HepG2 (cell line): ENCODE measurements around the gene PARD3. TPM values are rescaled to one million over a fixed set of nuclear protein-coding genes. Genes with fewer than 3 reads are reported as not detected.

Experiments used
- ATAC-seq: fragments of 200-7000 bp; cut with Tn5 transposase; 3 replicates; pipeline ENCODE4 v1.9.1; 2020; ENCODE audit warnings: mild to moderate bottlenecking, moderate library complexity
- BruUV-seq: library from RNA; stranded (reverse); fragments of 400-500 nt; replicated peaks from 2 replicates; lab custom pipeline; 2021; lab: Mats Ljungman, UMichigan
- CTCF ChIA-PET: fragments of 300-600 bp; formaldehyde crosslinking; extraction: SDS; loops from one replicate; lab custom pipeline; 2021; ENCODE audit warnings: low total read pairs, inconsistent platforms, low intra/inter-chr PET ratio; lab: Yijun Ruan, JAX
- POLR2A ChIA-PET: fragments of 350-600 bp; sonication (Branson Sonifier 250); formaldehyde crosslinking; loops from one replicate; lab custom pipeline; 2020; ENCODE audit warnings: antibody characterized with exemption, inconsistent platforms; lab: Yijun Ruan, JAX
- DNase-seq: peaks from one replicate; pipeline ENCODE4 v3.0.0-alpha.2; 2015; ENCODE audit warnings: low spot score
- FAIRE-seq: peaks from 3 replicates; lab custom pipeline; 2011; peaks lifted over from hg19 to GRCh38; lab: Jason Lieb, UNC
- H2AFZ ChIP-seq: one replicate; pipeline ENCODE4 v1.6.1; 2011; ENCODE audit warnings: low read length, inconsistent platforms
- H3K27ac ChIP-seq: fragments of 300-600 bp; 3 replicates; pipeline ENCODE4 v1.8.0; 2011; ENCODE audit warnings: mixed run types, mild to moderate bottlenecking, mixed read lengths, low read length, inconsistent platforms; ENCODE audit not compliant: insufficient read depth; ENCODE audit errors: extremely low read length
- H3K27me3 ChIP-seq, 2 experiments: fragments of 200-600 bp in 1 of 2; 2 replicates in 1 of 2; 3 replicates in 1 of 2; pipeline versions ENCODE4 v1.6.0 to v1.8.0; 2011; ENCODE audit warnings: low read length in 2 of 2, mild to moderate bottlenecking in 2 of 2, moderate library complexity in 2 of 2, inconsistent platforms in 1 of 2; ENCODE audit not compliant: insufficient read depth in 2 of 2, control insufficient read depth in 1 of 2
- H3K36me3 ChIP-seq, 2 experiments: fragments of 200-600 bp in 1 of 2; replicated peaks in 1 of 2; 2 replicates in 1 of 2; 3 replicates in 1 of 2; pipeline versions ENCODE4 v1.5.1 to v1.8.0; 2011; ENCODE audit warnings: low read length in 2 of 2, inconsistent platforms in 1 of 2; ENCODE audit not compliant: insufficient read depth in 2 of 2, control insufficient read depth in 1 of 2
- H3K4me1 ChIP-seq: 2 replicates; pipeline ENCODE4 v1.5.1; 2012; ENCODE audit warnings: low read length, inconsistent platforms; ENCODE audit not compliant: insufficient read depth
- H3K4me2 ChIP-seq: 2 replicates; pipeline ENCODE4 v1.6.0; 2011; ENCODE audit warnings: low read depth, low read length, inconsistent platforms
- H3K4me3 ChIP-seq, 3 experiments: fragments of 200-600 bp in 1 of 3; sonication (generic), shearing (Covaris generic) in 1 of 3; replicated peaks in 1 of 3; 2 replicates each; pipeline ENCODE4 v1.5.1; 2011 to 2016; ENCODE audit warnings: low read length in 3 of 3, inconsistent platforms in 2 of 3, low read depth in 2 of 3, mild to moderate bottlenecking in 2 of 3, control low read depth in 1 of 3, mixed read lengths in 1 of 3; ENCODE audit not compliant: insufficient read depth in 1 of 3
- H3K79me2 ChIP-seq: one replicate; pipeline ENCODE4 v1.6.1; 2011; ENCODE audit warnings: low read length, inconsistent platforms; ENCODE audit not compliant: insufficient read depth
- H3K9ac ChIP-seq: 2 replicates; pipeline ENCODE4 v1.6.0; 2011; ENCODE audit warnings: mild to moderate bottlenecking, low read depth, low read length, inconsistent platforms; ENCODE audit not compliant: insufficient read depth
- H3K9me3 ChIP-seq: 2 replicates; pipeline ENCODE4 v1.5.1; 2012; ENCODE audit warnings: mild to moderate bottlenecking, low read length
- H4K20me1 ChIP-seq: 2 replicates; pipeline ENCODE4 v1.6.0; 2011; ENCODE audit warnings: inconsistent platforms, mild to moderate bottlenecking, low read length, moderate library complexity; ENCODE audit not compliant: insufficient read depth
- KDM3A ChIP-seq: IDR thresholded peaks from 2 replicates; pipeline ENCODE4 v1.6.1; 2018; ENCODE audit warnings: low read depth, missing compliant biosample characterization
- NFKB2 ChIP-seq: sonication (generic); formaldehyde crosslinking; IDR thresholded peaks from 2 replicates; pipeline ENCODE4 v1.4.0; 2020; ENCODE audit warnings: missing genetic modification reagents, borderline replicate concordance
- ZBTB38 ChIP-seq: sonication (generic); formaldehyde crosslinking; IDR thresholded peaks from 2 replicates; pipeline ENCODE4 v1.5.1; 2020; ENCODE audit warnings: mild to moderate bottlenecking, missing genetic modification reagents
- ZBTB42 ChIP-seq: sonication (generic); formaldehyde crosslinking; IDR thresholded peaks from 2 replicates; pipeline ENCODE4 v1.5.0; 2020; ENCODE audit warnings: mild to moderate bottlenecking, missing genetic modification reagents
- ZEB1 ChIP-seq: IDR thresholded peaks from 2 replicates; pipeline ENCODE4 v1.6.1; 2012; ENCODE audit warnings: mild to moderate bottlenecking, low read depth, inconsistent platforms; ENCODE audit not compliant: insufficient replicate concordance
- ZNF136 ChIP-seq: sonication (generic); formaldehyde crosslinking; IDR thresholded peaks from 2 replicates; pipeline ENCODE4 v1.8.1; 2022; ENCODE audit warnings: low read depth, mild to moderate bottlenecking, moderate library complexity, missing genetic modification reagents
- ZNF446 ChIP-seq: sonication (generic); formaldehyde crosslinking; IDR thresholded peaks from 2 replicates; pipeline ENCODE4 v1.5.0; 2020; ENCODE audit warnings: mild to moderate bottlenecking, missing genetic modification reagents
- WGBS: methylation state at CpG from one replicate; pipeline ENCODE4 v1.1.6; 2017; ENCODE audit warnings: low lambda C conversion rate; 5-methylcytosine and 5-hydroxymethylcytosine counted together
- in situ Hi-C: cut with HindIII; loops from 2 replicates; pipeline ENCODE4 v1.10.0; 2017; ENCODE audit warnings: low pct_unique_long_range_greater_than_20kb; ENCODE audit not compliant: extremely low pct_ligation_motif_present
- intact Hi-C: fragments of 100-400 bp; cut with micrococcal nuclease; formaldehyde crosslinking; loops from one replicate; pipeline ENCODE4 v1.10.0; 2022; ENCODE audit not compliant: unreplicated experiment
- polyA plus RNA-seq, 8 experiments: library from polyadenylated mRNA; depleted of rRNA in 3 of 8; stranded (reverse) in 7 of 8; unstranded in 1 of 8; fragments of >200 nt; fragmentation: Illumina TruSeq in 4 of 8; extraction: Trizol in 4 of 8; gene quantifications; 2 replicates each; pipeline versions ENCODE4 v1.2.1 to v1.2.3, GENCODE V29; 2011 to 2016; ENCODE audit warnings: low read depth in 4 of 8, missing spikeins in 1 of 8, mixed read lengths in 1 of 8; ENCODE audit not compliant: insufficient read depth in 1 of 8
- total RNA-seq, 5 experiments: library from RNA; depleted of rRNA; stranded (reverse); fragments of >200 nt; fragmentation: Illumina TruSeq; extraction: Trizol; gene quantifications; 2 replicates each; pipeline ENCODE4 v1.2.3, GENCODE V29; 2016; ENCODE audit warnings: low read depth in 1 of 5
- TF ChIP-seq, protein P1 (sequence below): sonication (generic); formaldehyde crosslinking; IDR thresholded peaks from 2 replicates; pipeline ENCODE4 v1.4.0; 2020; ENCODE audit warnings: missing genetic modification reagents, borderline replicate concordance
- TF ChIP-seq, protein P2 (sequence below): IDR thresholded peaks from 2 replicates; pipeline ENCODE4 v1.6.1; 2016; ENCODE audit warnings: low read depth, control low read depth

The PARD3 gene
- total and polyA plus RNA-seq, 2 of the 13 experiments (the other 11 are each of a cell fraction or from before 2014, with no cell fraction given), result 40.9 to 60.0 TPM

DNA sequence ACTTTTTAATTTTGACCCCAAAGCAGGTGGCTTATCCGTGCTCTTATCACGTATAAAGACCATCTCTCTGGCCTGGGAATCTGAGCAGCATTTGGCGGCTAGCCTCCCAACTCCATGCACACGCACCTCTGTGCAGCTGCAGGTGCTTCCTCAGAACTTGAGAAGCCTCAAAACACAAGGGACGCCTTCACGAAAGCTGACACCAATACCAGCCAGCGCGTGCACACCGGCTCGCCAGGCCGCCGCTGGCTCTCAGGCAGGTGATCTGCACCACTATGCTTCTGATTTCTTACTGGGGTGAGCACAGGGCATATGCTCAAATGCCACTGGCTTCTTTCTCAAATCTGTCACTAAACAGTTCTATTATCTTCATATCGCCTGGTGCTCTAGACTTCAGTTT, 145.0 kb downstream of the PARD3 start:
- H3K27me3 ChIP-seq, result no peaks in the 10 kb centered on the region
- BruUV-seq, result no TSS peak
- 100% methylated on average over 13 of the region's 13 CpGs for WGBS
- peaks cover 7% of the 10 kb centered on the region; the same call in 1 of the 2 replicates for H4K20me1 ChIP-seq
- intact Hi-C loops (no loop called here), in situ Hi-C loops (no loop called here)
- ATAC-seq, result no peak
- H3K9ac ChIP-seq, result no peak overlapping the region
- no peak for FAIRE-seq
- no peaks in the 10 kb centered on the region for H3K9me3 ChIP-seq
- POLR2A ChIA-PET, result no interaction called here
- peaks cover 0 to 2% of the 10 kb centered on the region in 2 experiments; a peak in 1 of 5 replicates for H3K36me3 ChIP-seq
- peaks cover 10% of the 10 kb centered on the region; the same call in 1 of the 2 replicates for H3K4me1 ChIP-seq
- CTCF ChIA-PET, result no interaction called here
- no peak overlapping the region for H3K4me3 ChIP-seq
- no peak overlapping the region for H3K27ac ChIP-seq
- no peak overlapping the region for H3K4me2 ChIP-seq
- H2AFZ ChIP-seq, result no peak overlapping the region
- DNase-seq, result no peak
- peaks cover 19% of the 10 kb centered on the region for H3K79me2 ChIP-seq
- TF ChIP-seq ZBTB42 (CRISPR knock-in tag), result no peak
- TF ChIP-seq ZNF446 (CRISPR knock-in tag), result no peak
- TF ChIP-seq, protein P1, sequence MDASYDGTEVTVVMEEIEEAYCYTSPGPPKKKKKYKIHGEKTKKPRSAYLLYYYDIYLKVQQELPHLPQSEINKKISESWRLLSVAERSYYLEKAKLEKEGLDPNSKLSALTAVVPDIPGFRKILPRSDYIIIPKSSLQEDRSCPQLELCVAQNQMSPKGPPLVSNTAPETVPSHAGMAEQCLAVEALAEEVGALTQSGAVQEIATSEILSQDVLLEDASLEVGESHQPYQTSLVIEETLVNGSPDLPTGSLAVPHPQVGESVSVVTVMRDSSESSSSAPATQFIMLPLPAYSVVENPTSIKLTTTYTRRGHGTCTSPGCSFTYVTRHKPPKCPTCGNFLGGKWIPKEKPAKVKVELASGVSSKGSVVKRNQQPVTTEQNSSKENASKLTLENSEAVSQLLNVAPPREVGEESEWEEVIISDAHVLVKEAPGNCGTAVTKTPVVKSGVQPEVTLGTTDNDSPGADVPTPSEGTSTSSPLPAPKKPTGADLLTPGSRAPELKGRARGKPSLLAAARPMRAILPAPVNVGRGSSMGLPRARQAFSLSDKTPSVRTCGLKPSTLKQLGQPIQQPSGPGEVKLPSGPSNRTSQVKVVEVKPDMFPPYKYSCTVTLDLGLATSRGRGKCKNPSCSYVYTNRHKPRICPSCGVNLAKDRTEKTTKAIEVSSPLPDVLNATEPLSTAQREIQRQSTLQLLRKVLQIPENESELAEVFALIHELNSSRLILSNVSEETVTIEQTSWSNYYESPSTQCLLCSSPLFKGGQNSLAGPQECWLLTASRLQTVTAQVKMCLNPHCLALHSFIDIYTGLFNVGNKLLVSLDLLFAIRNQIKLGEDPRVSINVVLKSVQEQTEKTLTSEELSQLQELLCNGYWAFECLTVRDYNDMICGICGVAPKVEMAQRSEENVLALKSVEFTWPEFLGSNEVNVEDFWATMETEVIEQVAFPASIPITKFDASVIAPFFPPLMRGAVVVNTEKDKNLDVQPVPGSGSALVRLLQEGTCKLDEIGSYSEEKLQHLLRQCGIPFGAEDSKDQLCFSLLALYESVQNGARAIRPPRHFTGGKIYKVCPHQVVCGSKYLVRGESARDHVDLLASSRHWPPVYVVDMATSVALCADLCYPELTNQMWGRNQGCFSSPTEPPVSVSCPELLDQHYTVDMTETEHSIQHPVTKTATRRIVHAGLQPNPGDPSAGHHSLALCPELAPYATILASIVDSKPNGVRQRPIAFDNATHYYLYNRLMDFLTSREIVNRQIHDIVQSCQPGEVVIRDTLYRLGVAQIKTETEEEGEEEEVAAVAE (CRISPR knock-in tag), result no peak
- TF ChIP-seq KDM3A (CRISPR knock-in tag), result no peak
- no peak for TF ChIP-seq ZBTB38
- no peak for TF ChIP-seq ZEB1
- TF ChIP-seq NFKB2 (CRISPR knock-in tag), result no peak
- TF ChIP-seq, protein P2, sequence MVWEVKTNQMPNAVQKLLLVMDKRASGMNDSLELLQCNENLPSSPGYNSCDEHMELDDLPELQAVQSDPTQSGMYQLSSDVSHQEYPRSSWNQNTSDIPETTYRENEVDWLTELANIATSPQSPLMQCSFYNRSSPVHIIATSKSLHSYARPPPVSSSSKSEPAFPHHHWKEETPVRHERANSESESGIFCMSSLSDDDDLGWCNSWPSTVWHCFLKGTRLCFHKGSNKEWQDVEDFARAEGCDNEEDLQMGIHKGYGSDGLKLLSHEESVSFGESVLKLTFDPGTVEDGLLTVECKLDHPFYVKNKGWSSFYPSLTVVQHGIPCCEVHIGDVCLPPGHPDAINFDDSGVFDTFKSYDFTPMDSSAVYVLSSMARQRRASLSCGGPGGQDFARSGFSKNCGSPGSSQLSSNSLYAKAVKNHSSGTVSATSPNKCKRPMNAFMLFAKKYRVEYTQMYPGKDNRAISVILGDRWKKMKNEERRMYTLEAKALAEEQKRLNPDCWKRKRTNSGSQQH (CRISPR knock-in tag), result no peak
- no peak for TF ChIP-seq ZNF136 (CRISPR knock-in tag)
- TF ChIP-seq, all 625 proteins: peak for 0
